ENCODE results near the gene SLAMF7. TPM values are rescaled to one million over a fixed set of nuclear protein-coding genes. Genes with fewer than 3 reads are reported as not detected.

SLAMF7 gene
- total and polyA plus RNA-seq, 2 donors (not counting 3 experiments of a cell fraction or from before 2014, with no cell fraction given): not detected

DNA sequence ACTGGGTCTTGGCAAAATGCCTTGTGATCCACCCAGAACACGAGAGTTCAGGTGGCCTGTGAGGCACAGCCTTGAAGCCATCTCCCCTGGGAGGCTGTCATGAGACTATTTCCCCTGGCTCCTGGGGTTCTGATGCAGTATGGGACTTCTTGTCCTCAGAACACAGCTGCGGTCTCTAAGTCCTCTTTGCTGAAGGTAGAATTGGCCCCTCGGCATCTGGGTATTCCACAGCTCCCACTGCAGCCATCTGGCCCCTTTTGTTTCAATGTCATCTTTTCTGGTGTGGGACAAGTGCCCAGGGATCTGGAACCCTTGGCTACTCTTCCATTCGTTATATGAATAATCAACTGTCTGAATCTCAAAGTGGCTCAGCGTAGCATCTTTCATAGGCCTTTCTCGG is 39.9 kb downstream of the SLAMF7 start:
- Histone ChIP-seq H3K36me3 (ENCODE audit: control insufficient read depth in 2 of 2, extremely low read depth in 1 of 2, insufficient read depth in 2 of 2, low read length in 2 of 2) (no peaks in the 10 kb centered on the region), H4K20me1 (replicated peaks; ENCODE audit: control insufficient read depth, extremely low read depth, insufficient read depth, low read length) (no peaks in the 10 kb centered on the region), H3K9me3 (replicated peaks; ENCODE audit: control insufficient read depth, insufficient read depth, low read length) (no peaks in the 10 kb centered on the region), H3K4me3 (replicated peaks in 1 of 3; ENCODE audit: insufficient read depth in 1 of 3, low read depth in 1 of 3, low read length in 3 of 3) (no peak overlapping the region), H3K4me1 (ENCODE audit: control insufficient read depth, extremely low read depth, insufficient read depth, low read length) (no peaks in the 10 kb centered on the region), H3K4me2 (ENCODE audit: insufficient read depth, low read length) (no peak overlapping the region), H3K27ac (ENCODE audit: insufficient read depth, low read depth, low read length) (no peak overlapping the region), H3K9ac (replicated peaks; ENCODE audit: extremely low read depth, insufficient read depth, low read length) (no peak overlapping the region), H2AFZ (ENCODE audit: low read depth, low read length) (no peak overlapping the region), H3K79me2 (ENCODE audit: control insufficient read depth, insufficient read depth, low read length) (no peaks in the 10 kb centered on the region), H3K27me3 (ENCODE audit: control insufficient read depth in 2 of 2, insufficient read depth in 2 of 2, low read length in 2 of 2) (no peaks in the 10 kb centered on the region), H3K9me1 (replicated peaks; ENCODE audit: control insufficient read depth, extremely low read depth, insufficient read depth, low read length) (no peaks in the 10 kb centered on the region)
- CTCF ChIA-PET: no interaction called here
- TF ChIP-seq GATA2 (IDR thresholded peaks at IDR 0.05; ENCODE audit: insufficient read depth, insufficient read length, low read depth, low read length): no peak
- TF ChIP-seq JUN (IDR thresholded peaks at IDR 0.05; ENCODE audit: borderline replicate concordance, insufficient read depth, insufficient read length, low read depth): no peak
- TF ChIP-seq EZH2 (IDR thresholded peaks at IDR 0.05; ENCODE audit: borderline replicate concordance, low read depth, low read length, severe bottlenecking): no peak
- no peak for TF ChIP-seq CTCF (IDR thresholded peaks at IDR 0.05; ENCODE audit: extremely low read depth in 1 of 2, insufficient read depth in 1 of 2, low read depth in 1 of 2, low read length in 2 of 2)
- TF ChIP-seq FOS (IDR thresholded peaks at IDR 0.05; ENCODE audit: borderline replicate concordance, insufficient read depth, low read length): no peak
- no peak for TF ChIP-seq MYC (IDR thresholded peaks at IDR 0.05; ENCODE audit: low read depth, low read length)
- no peak for TF ChIP-seq MAX (IDR thresholded peaks at IDR 0.05; ENCODE audit: insufficient read depth, insufficient read length)
- TF ChIP-seq POLR2AphosphoS5 (IDR thresholded peaks at IDR 0.05; ENCODE audit: insufficient read depth, low read depth, low read length): no peak
- no peak for TF ChIP-seq POLR2A (IDR thresholded peaks at IDR 0.05; ENCODE audit: low read depth, low read length)
- intact Hi-C loops (cut with micrococcal nuclease): no loop called here
- dilution Hi-C loops (cut with MboI; ENCODE audit: extremely low pct_ligation_motif_present, low sequenced_read_pairs): no loop called here
- DNase-seq (ENCODE audit: low read depth, low spot score): no peak
- no peak for FAIRE-seq
- no TSS peak for BruUV-seq (replicated peaks)
- POLR2A ChIA-PET: no interaction called here

Measured in endothelial cell of umbilical vein (primary cell).